Peyer's patch (tissue), 4 donors: Measurements from ENCODE around the gene SINHCAF.

Experiments used
- CTCF ChIP-seq, 6 experiments: fragments of 450-650 bp in 4 of 6; fragments of 200-600 bp in 2 of 6; sonication (generic) in 1 of 6; IDR thresholded peaks; one replicate each; pipeline ENCODE4 v1.5.1; 2017 to 2019; ENCODE audit warnings: antibody characterized with exemption in 6 of 6, mild to moderate bottlenecking in 3 of 6, moderate library complexity in 1 of 6
- POLR2A ChIP-seq, 2 donors: fragments of 450-650 bp; IDR thresholded peaks; one replicate each; pipeline ENCODE4 v1.5.1; 2017; ENCODE audit warnings: antibody characterized with exemption in 2 of 2, mild to moderate bottlenecking in 2 of 2, moderate library complexity in 2 of 2

DNA sequence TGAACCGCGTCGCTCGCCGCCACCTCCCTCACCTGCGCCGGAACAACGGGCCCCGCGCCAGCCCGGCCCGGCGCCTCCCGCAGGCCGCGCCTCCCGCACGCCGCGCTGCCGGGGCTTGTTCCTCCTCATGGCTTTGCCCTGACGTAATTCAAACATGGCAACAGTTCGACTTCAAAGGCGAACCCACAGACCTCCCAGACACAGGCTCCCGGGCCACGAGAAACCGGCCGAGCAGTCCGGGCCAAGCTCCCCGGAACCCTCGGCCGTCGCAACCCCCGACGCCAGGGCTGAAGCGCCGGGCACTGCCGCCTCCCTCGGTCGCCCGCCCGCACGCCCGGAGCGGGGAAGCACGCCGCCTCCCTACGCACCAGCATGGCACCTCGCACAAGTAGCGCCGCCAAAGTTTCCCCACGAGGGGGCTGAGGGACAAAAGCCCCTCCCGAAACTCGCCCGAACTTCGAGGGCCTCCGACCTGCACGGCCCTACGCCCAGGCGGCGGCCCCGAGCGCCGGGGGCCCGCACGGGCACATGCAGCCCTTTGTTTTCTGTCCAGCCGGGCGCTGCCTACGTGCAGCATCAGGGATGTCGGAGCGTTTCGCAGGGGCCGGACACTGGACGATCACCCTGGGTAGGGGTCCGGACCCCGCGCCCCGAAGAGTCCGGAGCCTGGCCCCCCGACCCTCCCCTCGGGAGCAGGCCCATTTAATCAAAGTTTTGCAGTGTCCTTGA lies 1.7 kb downstream of the SINHCAF start:
- TF ChIP-seq CTCF (IDR thresholded peaks at IDR 0.05) (peak in 2 of 6 experiments; percentile 10 to 26), POLR2A (IDR thresholded peaks at IDR 0.05) (peak in 1 of 2 donors; percentile 43)
